HG02798 (cell line): ENCODE measurements around the gene YWHAG.
"Not testable (repeated sequence)": the region's sequence is repeated elsewhere in the genome, so short reads cannot be mapped to it uniquely, and the experiment has no call there.

Source experiments
- ATAC-seq: cut with Tn5 transposase; IDR thresholded peaks from one replicate; pipeline ENCODE4 v1.9.1; 2021; ENCODE audit warnings: mild to moderate bottlenecking; ENCODE audit not compliant: unreplicated experiment, poor library complexity

Gene YWHAG

GRCh38 chr7:76381814-76382213, 23.0 kb upstream of the YWHAG start:
- ATAC-seq, result no peak

GRCh38 chr7:76380623-76380966, 21.8 kb upstream of the YWHAG start:
- ATAC-seq, result no peak

- no peak for ATAC-seq
Measured at GRCh38 chr7:76377186-76377918, 18.6 kb upstream of the YWHAG start.

DNA sequence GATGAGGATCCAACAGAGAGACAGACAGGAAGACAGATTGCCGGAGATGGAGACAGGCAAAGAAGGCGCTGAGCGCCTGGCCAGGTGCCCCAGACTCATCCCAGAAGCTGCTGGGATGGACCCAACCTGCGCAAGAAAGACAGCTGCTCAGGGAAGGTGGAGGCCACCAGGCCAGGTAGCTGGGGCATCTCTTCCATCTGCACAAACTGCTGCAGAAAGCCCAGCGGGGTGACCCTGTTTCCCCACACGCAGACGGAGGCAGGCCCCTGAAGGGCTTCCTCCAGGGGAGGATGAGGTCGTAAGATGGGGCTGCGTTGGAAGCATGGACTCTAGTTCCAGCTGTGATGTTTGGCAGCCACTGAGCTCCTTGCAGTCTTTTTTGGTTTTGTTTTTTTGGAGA, 16.5 kb upstream of the YWHAG start:
- no peak for ATAC-seq

DNA sequence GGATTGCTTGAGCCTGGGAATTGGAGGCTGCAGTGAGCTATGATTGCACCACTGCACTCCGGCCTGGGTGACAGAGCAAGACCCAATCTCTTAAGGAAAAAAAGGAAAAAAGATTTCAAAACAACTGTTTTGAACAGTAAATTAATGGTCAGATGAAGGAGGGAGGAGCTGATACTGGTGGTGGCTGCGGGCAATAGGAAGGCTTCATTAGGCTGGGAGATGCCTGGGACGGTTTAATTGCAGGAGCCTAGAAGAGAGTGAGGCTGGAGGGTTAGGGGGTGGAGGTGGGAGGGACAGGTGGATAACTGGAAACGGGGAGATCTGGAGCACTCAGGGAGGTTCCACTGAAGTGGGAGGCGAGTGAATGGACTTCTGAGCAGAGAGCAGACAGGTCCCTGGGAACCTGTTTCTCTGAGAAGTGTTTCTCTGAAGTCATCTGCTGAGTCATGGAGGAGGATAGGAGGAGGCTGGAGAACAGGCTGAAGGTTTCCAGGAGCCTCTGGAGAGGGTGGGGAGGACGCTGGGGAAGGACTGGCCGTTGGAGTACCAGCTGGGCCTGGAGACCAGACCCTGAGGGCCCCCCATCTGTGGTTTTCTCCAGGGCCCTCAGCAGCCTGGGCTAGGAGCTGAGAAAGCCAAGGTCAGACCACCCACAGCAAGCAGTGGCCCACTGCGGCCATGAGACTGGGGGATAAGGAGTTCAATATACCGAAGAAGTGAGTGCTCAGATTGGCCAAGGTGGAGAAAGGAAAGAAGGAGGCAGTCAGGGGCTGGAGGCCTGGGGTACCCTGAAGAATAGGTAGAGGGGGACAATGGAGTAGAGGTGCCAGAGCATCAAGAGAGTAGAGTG, 14.4 kb upstream of the YWHAG start:
- no peak for ATAC-seq

- no peak for ATAC-seq
Measured at GRCh38 chr7:76371396-76371795, 12.6 kb upstream of the YWHAG start.

DNA sequence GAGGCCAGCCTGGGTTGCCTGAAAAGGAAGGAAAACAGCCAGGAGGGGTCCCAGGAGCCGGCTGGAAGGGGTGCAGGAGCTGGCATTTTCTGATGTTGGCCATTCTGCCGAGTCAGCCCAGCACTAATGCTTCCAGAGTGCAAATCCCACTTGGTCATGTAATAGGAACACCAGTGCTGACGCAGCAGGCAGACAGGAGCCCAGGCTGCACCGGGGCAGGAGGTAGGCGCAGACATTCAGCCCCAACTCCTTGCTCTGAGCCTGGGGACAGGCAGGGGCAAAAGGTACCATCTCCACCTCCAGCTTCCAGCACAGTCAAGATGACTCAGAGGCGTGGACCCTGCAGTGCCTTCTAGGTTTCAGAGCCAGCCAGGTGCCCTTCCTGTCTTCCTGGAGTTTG, 10.2 kb upstream of the YWHAG start:
- ATAC-seq, result no peak

DNA sequence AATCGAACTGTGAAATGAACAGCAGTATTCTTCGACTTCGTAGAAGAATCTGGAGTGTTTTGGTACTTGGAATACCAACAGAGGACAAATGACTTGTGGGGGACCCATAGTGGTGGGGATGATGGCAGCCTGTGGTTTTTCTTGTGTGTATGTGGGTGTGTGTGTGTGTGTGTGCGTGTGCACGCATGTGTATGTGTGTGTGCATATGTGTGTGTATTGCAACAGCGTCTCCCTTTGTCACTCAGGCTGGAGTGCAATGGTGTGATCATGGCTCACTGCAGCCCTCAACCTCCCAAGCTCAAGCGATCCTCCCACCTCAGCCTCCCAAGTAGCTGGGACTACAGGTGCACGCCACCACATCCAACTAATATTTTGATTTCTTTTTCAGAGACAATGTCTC, 9.4 kb upstream of the YWHAG start:
- ATAC-seq, result no peak

- ATAC-seq, result no peak
Measured at GRCh38 chr7:76364198-76364584, 5.4 kb upstream of the YWHAG start.

- ATAC-seq, result not testable (repeated sequence)
Measured at GRCh38 chr7:76363754-76364153, 5.0 kb upstream of the YWHAG start.

DNA sequence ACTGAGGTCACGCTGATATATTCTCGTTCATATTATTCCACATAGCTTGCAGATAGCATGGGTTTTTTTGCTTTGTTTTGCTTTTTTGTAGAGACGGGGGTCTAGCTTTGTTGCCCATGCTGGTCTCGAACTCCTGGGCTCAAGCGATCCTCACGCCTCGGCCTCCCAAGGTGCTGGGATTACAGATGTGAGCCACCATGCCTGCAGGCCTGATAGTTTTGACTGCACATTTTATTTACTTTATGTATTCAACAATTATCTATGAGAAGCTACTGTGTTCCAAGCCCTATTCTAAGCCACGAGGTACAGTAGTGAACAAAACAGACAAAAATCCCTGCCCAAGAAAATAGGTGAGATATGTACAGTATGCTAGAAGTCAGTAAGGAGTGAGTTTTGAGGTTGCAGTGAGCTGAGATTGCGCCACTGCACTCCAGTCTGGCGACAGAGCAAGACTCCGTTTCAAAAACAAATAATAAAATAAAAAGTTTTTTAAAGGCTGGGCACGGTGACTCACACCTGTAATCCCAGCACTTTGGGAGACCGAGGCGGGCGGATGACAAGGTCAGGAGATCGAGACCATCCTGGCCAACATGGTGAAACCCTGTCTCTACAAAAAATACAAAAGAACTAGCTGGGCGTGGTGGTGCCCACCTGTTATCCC, 1.3 kb upstream of the YWHAG start:
- ATAC-seq, result no peak

- peak; percentile 90 for ATAC-seq
Measured at GRCh38 chr7:76359111-76359977, 553 bp upstream of the YWHAG start.

DNA sequence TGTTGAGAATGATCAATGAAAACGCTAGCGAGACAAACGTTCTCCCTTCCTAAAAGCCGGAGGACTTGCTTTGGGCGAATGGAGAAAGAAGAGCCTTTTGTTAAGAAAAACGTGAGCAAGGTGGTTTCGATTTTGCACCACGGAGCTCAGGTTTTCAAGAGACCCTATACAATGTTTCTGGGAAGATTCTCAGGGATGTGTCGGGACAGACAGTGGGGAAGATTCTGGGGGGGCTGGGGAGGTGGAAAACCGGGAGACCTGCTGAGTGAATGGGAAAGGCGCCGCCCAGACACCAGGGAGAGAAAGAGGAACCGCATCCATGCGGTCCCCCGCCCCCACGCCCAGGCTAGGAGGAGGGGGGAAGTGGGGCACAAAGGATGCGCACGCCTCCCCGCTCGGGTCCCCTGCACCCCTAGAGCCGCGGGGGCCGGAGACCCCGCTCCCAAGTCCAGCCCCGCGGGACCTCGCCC, 745 bp downstream of the YWHAG start:
- peak; percentile 27 for ATAC-seq

GRCh38 chr7:76357475-76358010, 1.2 kb downstream of the YWHAG start:
- no peak for ATAC-seq

GRCh38 chr7:76356823-76357222, 2.0 kb downstream of the YWHAG start:
- ATAC-seq, result no peak

- ATAC-seq, result no peak
Measured at GRCh38 chr7:76356115-76356514, 2.7 kb downstream of the YWHAG start.

DNA sequence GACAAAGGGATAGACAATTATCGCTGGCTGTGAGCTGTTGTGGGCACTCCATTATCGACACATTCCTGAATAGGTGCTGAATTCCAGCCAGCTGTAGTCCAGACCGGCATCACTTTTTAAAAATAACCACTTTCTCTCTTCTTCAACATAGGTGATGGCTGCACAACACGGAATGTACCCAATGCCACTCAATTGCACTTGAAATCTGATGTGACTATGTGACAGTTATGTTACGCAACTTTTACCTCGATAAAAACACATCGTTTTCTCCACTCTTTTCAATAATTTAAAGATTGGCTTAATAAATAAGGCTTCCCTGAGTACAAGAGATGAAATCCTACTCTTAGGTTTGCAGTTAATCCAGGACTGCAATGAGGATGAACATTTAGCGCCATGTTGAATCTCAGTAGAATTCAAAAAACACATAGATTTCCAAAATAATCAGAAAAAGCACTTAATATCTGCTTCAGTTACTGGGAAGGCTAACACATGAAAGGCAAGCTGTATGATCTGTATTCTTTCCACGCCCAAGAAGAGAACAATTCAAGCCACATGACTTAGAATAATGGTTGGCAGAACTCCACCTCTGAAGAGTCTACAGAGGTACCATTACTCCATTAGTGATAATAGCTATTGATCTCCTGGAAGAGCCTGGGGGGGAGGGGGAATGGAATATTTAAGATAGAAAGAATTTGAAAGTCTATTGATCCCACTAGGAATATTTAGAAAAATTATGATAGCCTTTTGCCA, 3.6 kb downstream of the YWHAG start:
- no peak for ATAC-seq

DNA sequence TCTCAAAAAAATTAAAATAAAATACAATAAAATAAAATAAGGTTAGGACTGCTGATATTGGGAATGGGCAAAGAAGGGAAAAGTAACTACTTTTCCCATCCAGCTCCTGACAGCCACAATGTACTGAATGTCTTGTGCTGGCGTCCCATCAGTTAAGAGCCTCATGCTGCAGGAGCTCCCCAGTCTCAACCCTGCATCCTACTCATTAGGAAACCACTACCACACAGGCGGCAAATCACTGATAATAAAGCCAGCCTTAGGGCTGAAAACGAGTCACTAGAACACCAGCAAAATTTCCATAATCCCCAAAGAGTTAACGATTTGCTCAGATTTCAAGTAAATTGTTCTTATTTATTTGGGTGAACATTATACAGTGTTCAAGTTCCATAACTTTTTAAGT, 4.3 kb downstream of the YWHAG start:
- ATAC-seq, result no peak

DNA sequence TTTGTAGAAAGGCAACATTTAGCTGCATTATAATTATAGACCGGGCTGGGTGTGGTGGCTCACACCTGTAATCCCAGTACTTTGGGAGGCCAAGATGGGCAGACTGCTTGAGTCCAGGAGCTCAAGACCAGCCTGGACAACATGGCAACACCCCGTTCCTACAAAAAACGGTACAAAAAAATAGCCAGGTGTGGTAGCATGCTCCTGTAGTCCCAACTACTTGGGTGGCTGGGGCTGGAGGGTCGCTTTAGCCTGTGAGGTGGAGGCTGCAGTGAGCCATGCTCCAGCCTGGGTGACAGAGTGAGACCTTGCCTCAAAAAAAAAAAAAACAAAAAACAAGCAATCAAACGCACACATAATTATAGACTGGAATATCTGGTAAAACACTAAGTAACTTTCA, 5.0 kb downstream of the YWHAG start:
- ATAC-seq, result no peak
